MM.1S (cell line): ENCODE results near the gene PFAS.

Experiments
- DNase-seq: peaks from one replicate; pipeline ENCODE4 v3.0.0-alpha.2; 2015
- H2AFZ ChIP-seq: fragments of 300-600 bp; sonication (generic); 2 replicates; pipeline ENCODE4 v1.6.0; 2016; ENCODE audit warnings: antibody characterized with exemption, low read length
- H3F3A ChIP-seq: fragments of 300-600 bp; sonication (generic); 2 replicates; pipeline ENCODE4 v1.6.1; 2016; ENCODE audit warnings: mild to moderate bottlenecking, antibody characterized with exemption, low read length, moderate library complexity, mixed read lengths; ENCODE audit not compliant: insufficient read depth
- H3K27ac ChIP-seq: fragments of 300-600 bp; sonication (generic); 2 replicates; pipeline ENCODE4 v1.5.1; 2016; ENCODE audit warnings: mild to moderate bottlenecking, low read length
- H3K27me3 ChIP-seq: fragments of 300-600 bp; sonication (generic); replicated peaks from 2 replicates; pipeline ENCODE4 v1.6.0; 2016; ENCODE audit warnings: low read length; ENCODE audit not compliant: insufficient read depth
- H3K36me3 ChIP-seq: fragments of 300-600 bp; sonication (generic); replicated peaks from 2 replicates; pipeline ENCODE4 v1.6.1; 2016; ENCODE audit warnings: mild to moderate bottlenecking, low read length, mixed read lengths; ENCODE audit not compliant: insufficient read depth
- H3K4me1 ChIP-seq: fragments of 300-600 bp; sonication (generic); 2 replicates; pipeline ENCODE4 v1.6.1; 2016; ENCODE audit warnings: low read length, mixed read lengths
- H3K4me2 ChIP-seq: fragments of 300-600 bp; sonication (generic); 2 replicates; pipeline ENCODE4 v1.6.0; 2016; ENCODE audit warnings: low read depth, low read length
- H3K4me3 ChIP-seq: fragments of 300-600 bp; sonication (generic); 2 replicates; pipeline ENCODE4 v1.5.1; 2016; ENCODE audit warnings: low read length, mixed read lengths
- H3K79me2 ChIP-seq: fragments of 300-600 bp; sonication (generic); 2 replicates; pipeline ENCODE4 v1.6.1; 2016; ENCODE audit warnings: mixed run types, low read length, mixed read lengths
- H3K9ac ChIP-seq: fragments of 300-600 bp; sonication (generic); 2 replicates; pipeline ENCODE4 v1.6.1; 2016; ENCODE audit warnings: low read length, mixed read lengths
- H3K9me2 ChIP-seq: fragments of 300-600 bp; sonication (generic); replicated peaks from 2 replicates; pipeline ENCODE4 v1.6.1; 2016; ENCODE audit warnings: mild to moderate bottlenecking, low read length, mixed read lengths; ENCODE audit not compliant: insufficient read depth
- H3K9me3 ChIP-seq: fragments of 300-600 bp; sonication (generic); replicated peaks from 2 replicates; pipeline ENCODE4 v1.6.1; 2016; ENCODE audit warnings: mild to moderate bottlenecking, low read length, mixed read lengths; ENCODE audit not compliant: insufficient read depth
- H4K20me1 ChIP-seq: fragments of 300-600 bp; sonication (generic); 2 replicates; pipeline ENCODE4 v1.6.1; 2016; ENCODE audit warnings: mild to moderate bottlenecking, low read length, moderate library complexity, mixed read lengths; ENCODE audit not compliant: insufficient read depth
- EZH2 ChIP-seq: fragments of 300-600 bp; sonication (generic); optimal IDR thresholded peaks from 2 replicates; pipeline ENCODE3; 2017; ENCODE audit warnings: low read depth, mild to moderate bottlenecking, antibody characterized with exemption, low read length, mixed read lengths
- EZH2phosphoT487 ChIP-seq: fragments of 300-600 bp; sonication (generic); IDR thresholded peaks from 2 replicates; pipeline ENCODE4 v1.6.1; 2018; ENCODE audit warnings: antibody characterized with exemption, low read length
- TF ChIP-seq, protein P1 (sequence below): fragments of 300-600 bp; sonication (generic); IDR thresholded peaks from 2 replicates; pipeline ENCODE4 v1.5.1; 2016; ENCODE audit warnings: antibody characterized with exemption, low read length, mixed read lengths

The PFAS gene

GRCh38 chr17:8224891-8225812, 23.9 kb upstream of the PFAS start:
- 0 out of 2 replicates have a peak, but pooled peaks cover 17% of the 10 kb centered on the region for H3K36me3 ChIP-seq
- no peak overlapping the region for H3K4me2 ChIP-seq
- no peak overlapping the region for H3K4me3 ChIP-seq
- no peak overlapping the region for H2AFZ ChIP-seq
- no peaks in the 10 kb centered on the region for H3K27me3 ChIP-seq
- peaks cover 5% of the 10 kb centered on the region; the same call in 1 of the 2 replicates for H3K4me1 ChIP-seq
- no peak for DNase-seq
- peaks cover 38% of the 10 kb centered on the region for H3F3A ChIP-seq
- TF ChIP-seq, protein P1, sequence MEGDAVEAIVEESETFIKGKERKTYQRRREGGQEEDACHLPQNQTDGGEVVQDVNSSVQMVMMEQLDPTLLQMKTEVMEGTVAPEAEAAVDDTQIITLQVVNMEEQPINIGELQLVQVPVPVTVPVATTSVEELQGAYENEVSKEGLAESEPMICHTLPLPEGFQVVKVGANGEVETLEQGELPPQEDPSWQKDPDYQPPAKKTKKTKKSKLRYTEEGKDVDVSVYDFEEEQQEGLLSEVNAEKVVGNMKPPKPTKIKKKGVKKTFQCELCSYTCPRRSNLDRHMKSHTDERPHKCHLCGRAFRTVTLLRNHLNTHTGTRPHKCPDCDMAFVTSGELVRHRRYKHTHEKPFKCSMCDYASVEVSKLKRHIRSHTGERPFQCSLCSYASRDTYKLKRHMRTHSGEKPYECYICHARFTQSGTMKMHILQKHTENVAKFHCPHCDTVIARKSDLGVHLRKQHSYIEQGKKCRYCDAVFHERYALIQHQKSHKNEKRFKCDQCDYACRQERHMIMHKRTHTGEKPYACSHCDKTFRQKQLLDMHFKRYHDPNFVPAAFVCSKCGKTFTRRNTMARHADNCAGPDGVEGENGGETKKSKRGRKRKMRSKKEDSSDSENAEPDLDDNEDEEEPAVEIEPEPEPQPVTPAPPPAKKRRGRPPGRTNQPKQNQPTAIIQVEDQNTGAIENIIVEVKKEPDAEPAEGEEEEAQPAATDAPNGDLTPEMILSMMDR = no peak
- TF ChIP-seq EZH2phosphoT487 (no peak), EZH2 (no peak)
- no peaks in the 10 kb centered on the region for H4K20me1 ChIP-seq
- no peaks in the 10 kb centered on the region for H3K9me3 ChIP-seq
- H3K9me2 ChIP-seq = no peaks in the 10 kb centered on the region
- H3K79me2 ChIP-seq = no peaks in the 10 kb centered on the region
- no peak overlapping the region for H3K9ac ChIP-seq
- no peak overlapping the region for H3K27ac ChIP-seq

DNA sequence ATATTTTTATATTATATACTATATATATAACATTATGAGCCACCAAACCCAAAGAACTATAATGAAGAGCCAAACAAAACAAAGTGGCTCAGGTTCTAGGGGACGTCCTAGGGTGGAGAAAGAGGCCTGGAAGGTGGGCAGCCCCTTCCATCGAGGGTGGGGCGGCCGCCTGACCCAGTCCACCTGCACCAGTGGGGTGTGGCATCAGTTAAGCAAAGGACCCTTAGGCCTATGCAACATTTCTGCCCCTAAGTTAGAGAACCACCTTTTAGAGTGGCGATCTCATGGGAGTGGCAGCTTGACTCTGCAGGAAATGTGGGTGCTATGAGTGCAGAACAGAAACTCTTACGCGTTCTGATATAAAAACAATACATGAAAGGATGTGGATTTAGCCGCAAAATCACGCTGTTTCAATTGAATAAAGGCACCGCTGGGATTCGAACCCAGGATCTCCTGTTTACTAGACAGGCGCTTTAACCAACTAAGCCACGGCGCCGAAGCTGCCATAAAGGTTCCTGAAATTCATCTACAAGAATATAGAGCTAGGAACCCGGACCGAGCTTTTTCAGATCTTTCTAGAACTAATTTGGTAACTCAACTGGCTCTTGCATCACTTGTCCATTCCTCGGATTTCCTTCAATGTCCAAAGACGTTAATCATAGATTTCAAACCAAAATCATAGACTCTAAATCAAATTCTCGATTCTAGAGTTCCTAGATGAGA, 23.1 kb upstream of the PFAS start:
- Histone ChIP-seq H3K36me3 (0 out of 2 replicates have a peak, but pooled peaks cover 17% of the 10 kb centered on the region), H3K4me3 (no peak overlapping the region), H3K27me3 (no peaks in the 10 kb centered on the region), H3F3A (peaks cover 30% of the 10 kb centered on the region), H2AFZ (no peak overlapping the region), H3K4me2 (no peak overlapping the region), H3K4me1 (peaks cover 5% of the 10 kb centered on the region; the same call in 1 of the 2 replicates), H3K27ac (no peak overlapping the region), H3K9ac (no peak overlapping the region), H3K9me2 (no peaks in the 10 kb centered on the region), H4K20me1 (no peaks in the 10 kb centered on the region), H3K9me3 (no peaks in the 10 kb centered on the region), H3K79me2 (no peaks in the 10 kb centered on the region)
- TF ChIP-seq EZH2 (no peak), EZH2phosphoT487 (no peak)
- TF ChIP-seq, protein P1 = no peak
- DNase-seq = no peak

GRCh38 chr17:8226536-8227237, 22.4 kb upstream of the PFAS start:
- 0 out of 2 replicates have a peak, but pooled peaks cover 22% of the 10 kb centered on the region for H3K36me3 ChIP-seq
- no peak overlapping the region for H2AFZ ChIP-seq
- H3F3A ChIP-seq = peaks cover 23% of the 10 kb centered on the region
- no peak overlapping the region for H3K4me3 ChIP-seq
- no peaks in the 10 kb centered on the region for H3K27me3 ChIP-seq
- TF ChIP-seq EZH2 = no peak
- TF ChIP-seq, protein P1 = no peak
- TF ChIP-seq EZH2phosphoT487 = no peak
- H3K9me2 ChIP-seq = no peaks in the 10 kb centered on the region
- peaks cover 5% of the 10 kb centered on the region; the same call in 1 of the 2 replicates for H3K4me1 ChIP-seq
- no peaks in the 10 kb centered on the region for H3K79me2 ChIP-seq
- no peak overlapping the region for H3K9ac ChIP-seq
- DNase-seq = no peak
- no peak overlapping the region for H3K27ac ChIP-seq
- H3K9me3 ChIP-seq = no peaks in the 10 kb centered on the region
- H4K20me1 ChIP-seq = no peaks in the 10 kb centered on the region
- H3K4me2 ChIP-seq = no peak overlapping the region
